AG09309 (cell line): ENCODE measurements around the gene CSNK1A1.
A peak's percentile ranks its signal among the peaks of the same experiment; 100 is the strongest.

Experiments
- DNase-seq: peaks from one replicate; pipeline ENCODE4 v3.0.0-alpha.2; 2010; ENCODE audit warnings: low read depth
- H3K4me3 ChIP-seq: 2 replicates; pipeline ENCODE4 v1.5.1; 2011; ENCODE audit warnings: mild to moderate bottlenecking, low read depth, low read length, moderate library complexity; ENCODE audit not compliant: control insufficient read depth
- TF ChIP-seq, protein P1 (sequence below): IDR thresholded peaks from 2 replicates; pipeline ENCODE4 v1.5.1; 2011; ENCODE audit warnings: mild to moderate bottlenecking, low read depth, low read length, inconsistent platforms; ENCODE audit not compliant: insufficient read depth, control insufficient read depth; ENCODE audit errors: missing control alignments

Gene CSNK1A1

GRCh38 chr5:149559706-149560105, 8.5 kb upstream of the CSNK1A1 start:
- peak; percentile 76 for DNase-seq
- H3K4me3 ChIP-seq: no peak overlapping the region
- TF ChIP-seq, protein P1, sequence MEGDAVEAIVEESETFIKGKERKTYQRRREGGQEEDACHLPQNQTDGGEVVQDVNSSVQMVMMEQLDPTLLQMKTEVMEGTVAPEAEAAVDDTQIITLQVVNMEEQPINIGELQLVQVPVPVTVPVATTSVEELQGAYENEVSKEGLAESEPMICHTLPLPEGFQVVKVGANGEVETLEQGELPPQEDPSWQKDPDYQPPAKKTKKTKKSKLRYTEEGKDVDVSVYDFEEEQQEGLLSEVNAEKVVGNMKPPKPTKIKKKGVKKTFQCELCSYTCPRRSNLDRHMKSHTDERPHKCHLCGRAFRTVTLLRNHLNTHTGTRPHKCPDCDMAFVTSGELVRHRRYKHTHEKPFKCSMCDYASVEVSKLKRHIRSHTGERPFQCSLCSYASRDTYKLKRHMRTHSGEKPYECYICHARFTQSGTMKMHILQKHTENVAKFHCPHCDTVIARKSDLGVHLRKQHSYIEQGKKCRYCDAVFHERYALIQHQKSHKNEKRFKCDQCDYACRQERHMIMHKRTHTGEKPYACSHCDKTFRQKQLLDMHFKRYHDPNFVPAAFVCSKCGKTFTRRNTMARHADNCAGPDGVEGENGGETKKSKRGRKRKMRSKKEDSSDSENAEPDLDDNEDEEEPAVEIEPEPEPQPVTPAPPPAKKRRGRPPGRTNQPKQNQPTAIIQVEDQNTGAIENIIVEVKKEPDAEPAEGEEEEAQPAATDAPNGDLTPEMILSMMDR: no peak

- no peak overlapping the region for H3K4me3 ChIP-seq
- TF ChIP-seq, protein P1: no peak
- DNase-seq: no peak
Observed at GRCh38 chr5:149552553-149553160, 1.4 kb upstream of the CSNK1A1 start.

DNA sequence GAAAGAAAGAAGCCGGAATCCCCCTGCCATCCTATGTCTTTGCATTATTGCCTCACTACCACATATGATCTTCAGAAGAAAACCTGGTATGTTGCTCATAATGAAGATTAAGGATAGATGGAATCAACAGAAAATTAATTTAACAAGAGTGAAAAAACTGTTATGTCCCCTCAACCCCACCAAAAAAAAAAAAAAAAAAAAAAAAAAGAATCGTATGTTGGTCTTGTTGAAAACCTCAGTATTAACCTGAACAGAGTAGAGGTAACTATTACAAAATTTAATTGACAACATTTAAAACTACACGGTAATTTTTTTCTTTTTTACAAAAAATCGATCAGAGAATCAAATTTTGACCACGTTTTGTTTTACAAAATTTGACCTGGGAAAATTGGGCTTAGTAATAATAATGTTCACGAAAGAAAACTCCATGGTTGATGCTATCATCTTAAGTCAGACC, 827 bp upstream of the CSNK1A1 start:
- peak overlapping the region; percentile 91 for H3K4me3 ChIP-seq
- DNase-seq: no peak
- TF ChIP-seq, protein P1: no peak

DNA sequence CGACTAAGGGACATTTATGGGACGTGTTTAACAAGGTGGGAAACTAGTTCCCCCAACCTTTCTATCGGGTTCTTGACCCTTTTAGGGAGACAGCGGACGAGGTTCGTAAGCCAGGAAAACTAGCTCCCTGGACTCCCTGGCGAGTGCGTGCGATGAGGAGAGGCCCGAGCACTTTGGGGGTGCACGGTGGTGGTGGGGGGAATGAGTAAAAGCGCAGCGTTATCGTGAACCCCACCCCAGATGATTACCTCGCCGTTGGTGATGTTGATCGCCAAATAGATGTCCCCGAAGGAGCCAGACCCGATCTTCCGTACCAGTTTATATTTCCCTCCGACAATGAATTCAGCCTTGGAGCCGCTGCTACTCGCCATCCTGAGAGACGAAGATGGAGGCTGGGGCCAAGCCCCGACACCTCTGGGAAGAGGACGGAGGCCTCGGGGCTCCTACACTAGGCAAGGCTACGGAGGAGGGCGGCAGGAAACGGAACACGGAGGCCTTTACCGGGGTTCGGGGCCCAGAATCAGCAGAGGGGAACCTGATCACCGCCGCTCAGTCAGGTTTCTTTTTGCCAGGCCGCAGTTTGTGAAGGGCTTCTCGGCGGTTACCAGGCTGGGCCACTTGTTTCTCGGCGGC, 529 bp downstream of the CSNK1A1 start:
- no peak for DNase-seq
- TF ChIP-seq, protein P1: no peak

DNA sequence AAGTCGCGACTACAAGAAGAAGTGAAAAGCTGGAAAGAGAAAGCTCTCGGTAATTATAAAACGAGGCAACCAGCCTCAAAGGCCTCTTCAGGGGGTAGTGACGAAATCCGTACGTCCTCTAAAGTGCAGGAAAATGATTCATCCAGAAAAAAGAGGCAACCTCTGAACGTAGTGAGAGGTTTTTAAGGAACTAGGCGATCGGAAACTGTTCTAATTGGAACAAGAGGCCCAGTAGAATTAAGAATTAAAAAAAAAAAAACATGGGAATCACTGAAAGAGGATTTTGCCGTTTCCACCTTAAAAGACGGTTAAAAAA, 1.0 kb downstream of the CSNK1A1 start:
- DNase-seq: peak; percentile 50
- peak overlapping the region; percentile 91 for H3K4me3 ChIP-seq
- TF ChIP-seq, protein P1: no peak

More for the DNA sequence above, 529 bp downstream of the CSNK1A1 start:
- peak overlapping the region; percentile 91 for H3K4me3 ChIP-seq

GRCh38 chr5:149549461-149550267, 1.6 kb downstream of the CSNK1A1 start:
- TF ChIP-seq, protein P1: no peak
- peak overlapping the region; percentile 91 for H3K4me3 ChIP-seq
- DNase-seq: no peak
